Eye (tissue), 1 donor: ENCODE results near the gene ILKAP.
"Not testable (repeated sequence)": the region's sequence is repeated elsewhere in the genome, so short reads cannot be mapped to it uniquely, and the experiment has no call there.

Experiments
- DNase-seq: peaks from one replicate; pipeline ENCODE4 v3.0.0-alpha.2; 2015

The ILKAP gene

GRCh38 chr2:238187618-238188548, 15.6 kb downstream of the ILKAP start:
- no peak for DNase-seq

- DNase-seq: no peak
Measured at GRCh38 chr2:238183821-238184220, 19.7 kb downstream of the ILKAP start.

- no peak for DNase-seq
Measured at GRCh38 chr2:238182362-238182761, 21.1 kb downstream of the ILKAP start.

GRCh38 chr2:238180554-238180953, 22.9 kb downstream of the ILKAP start:
- DNase-seq: no peak

- no peak for DNase-seq
Measured at GRCh38 chr2:238176613-238177012, 26.9 kb downstream of the ILKAP start.

- no peak for DNase-seq
Measured at GRCh38 chr2:238174701-238175100, 28.8 kb downstream of the ILKAP start.

- DNase-seq: no peak
Measured at GRCh38 chr2:238174291-238174690, 29.2 kb downstream of the ILKAP start.

GRCh38 chr2:238173692-238174091, 29.8 kb downstream of the ILKAP start:
- no peak for DNase-seq

- DNase-seq: no peak
Measured at GRCh38 chr2:238172439-238172838, 31.1 kb downstream of the ILKAP start.

GRCh38 chr2:238171575-238172187, 31.8 kb downstream of the ILKAP start:
- DNase-seq: no peak

GRCh38 chr2:238171072-238171431, 32.4 kb downstream of the ILKAP start:
- DNase-seq: not testable (repeated sequence)

- DNase-seq: no peak
Measured at GRCh38 chr2:238170386-238171071, 33.0 kb downstream of the ILKAP start.

- DNase-seq: no peak
Measured at GRCh38 chr2:238169708-238170251, 33.7 kb downstream of the ILKAP start.

- no peak for DNase-seq
Measured at GRCh38 chr2:238169048-238169707, 34.3 kb downstream of the ILKAP start.

GRCh38 chr2:238168196-238169047, 35.1 kb downstream of the ILKAP start:
- DNase-seq: no peak

- DNase-seq: no peak
Measured at GRCh38 chr2:238167761-238168160, 35.7 kb downstream of the ILKAP start.

GRCh38 chr2:238167344-238167715, 36.2 kb downstream of the ILKAP start:
- DNase-seq: no peak

- no peak for DNase-seq
Measured at GRCh38 chr2:238166391-238167343, 36.8 kb downstream of the ILKAP start.

- DNase-seq: no peak
Measured at GRCh38 chr2:238165288-238165921, 38.1 kb downstream of the ILKAP start.

GRCh38 chr2:238164906-238165287, 38.6 kb downstream of the ILKAP start:
- DNase-seq: no peak
